Astrocyte of the spinal cord (primary cell): ENCODE data around the gene AKAP6.

Experiments used
- DNase-seq: peaks from one replicate; pipeline ENCODE4 v3.0.0; 2011; ENCODE audit warnings: low read depth, low spot score
- H3K4me3 ChIP-seq: 2 replicates; pipeline ENCODE4 v1.5.1; 2011; ENCODE audit warnings: low read depth, mild to moderate bottlenecking, low read length, moderate library complexity
- in situ Hi-C: cut with HindIII; loops from 2 replicates; pipeline ENCODE4 v1.10.0; 2017; ENCODE audit warnings: low sequenced_read_pairs
- TF ChIP-seq, protein P1 (sequence below): IDR thresholded peaks from 2 replicates; pipeline ENCODE4 v1.5.1; 2012; ENCODE audit warnings: low read depth, mild to moderate bottlenecking, low read length, inconsistent platforms

The AKAP6 gene

DNA sequence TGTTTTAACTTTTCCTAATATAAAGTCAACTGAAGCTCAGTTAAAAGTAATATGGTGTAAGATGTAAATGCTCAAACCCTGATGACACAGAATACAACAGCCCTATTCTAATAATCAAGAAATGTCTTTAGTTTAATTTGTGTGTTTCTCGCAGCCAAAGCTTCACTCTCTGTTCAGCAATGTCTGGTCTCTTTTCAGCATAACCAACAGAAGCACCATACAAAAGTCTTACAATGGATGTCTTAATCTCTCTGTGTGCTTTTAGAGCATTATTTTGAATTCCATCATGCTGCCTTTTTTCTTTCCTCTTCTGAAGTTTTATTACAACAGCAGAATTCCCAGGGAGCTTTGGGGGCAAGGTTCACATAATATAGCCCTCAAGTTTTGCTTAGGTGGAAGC is 399.4 kb downstream of the AKAP6 start:
- no peak for DNase-seq
- in situ Hi-C loops, result no loop called here
- TF ChIP-seq, protein P1, sequence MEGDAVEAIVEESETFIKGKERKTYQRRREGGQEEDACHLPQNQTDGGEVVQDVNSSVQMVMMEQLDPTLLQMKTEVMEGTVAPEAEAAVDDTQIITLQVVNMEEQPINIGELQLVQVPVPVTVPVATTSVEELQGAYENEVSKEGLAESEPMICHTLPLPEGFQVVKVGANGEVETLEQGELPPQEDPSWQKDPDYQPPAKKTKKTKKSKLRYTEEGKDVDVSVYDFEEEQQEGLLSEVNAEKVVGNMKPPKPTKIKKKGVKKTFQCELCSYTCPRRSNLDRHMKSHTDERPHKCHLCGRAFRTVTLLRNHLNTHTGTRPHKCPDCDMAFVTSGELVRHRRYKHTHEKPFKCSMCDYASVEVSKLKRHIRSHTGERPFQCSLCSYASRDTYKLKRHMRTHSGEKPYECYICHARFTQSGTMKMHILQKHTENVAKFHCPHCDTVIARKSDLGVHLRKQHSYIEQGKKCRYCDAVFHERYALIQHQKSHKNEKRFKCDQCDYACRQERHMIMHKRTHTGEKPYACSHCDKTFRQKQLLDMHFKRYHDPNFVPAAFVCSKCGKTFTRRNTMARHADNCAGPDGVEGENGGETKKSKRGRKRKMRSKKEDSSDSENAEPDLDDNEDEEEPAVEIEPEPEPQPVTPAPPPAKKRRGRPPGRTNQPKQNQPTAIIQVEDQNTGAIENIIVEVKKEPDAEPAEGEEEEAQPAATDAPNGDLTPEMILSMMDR, result no peak
- no peak overlapping the region for H3K4me3 ChIP-seq

DNA sequence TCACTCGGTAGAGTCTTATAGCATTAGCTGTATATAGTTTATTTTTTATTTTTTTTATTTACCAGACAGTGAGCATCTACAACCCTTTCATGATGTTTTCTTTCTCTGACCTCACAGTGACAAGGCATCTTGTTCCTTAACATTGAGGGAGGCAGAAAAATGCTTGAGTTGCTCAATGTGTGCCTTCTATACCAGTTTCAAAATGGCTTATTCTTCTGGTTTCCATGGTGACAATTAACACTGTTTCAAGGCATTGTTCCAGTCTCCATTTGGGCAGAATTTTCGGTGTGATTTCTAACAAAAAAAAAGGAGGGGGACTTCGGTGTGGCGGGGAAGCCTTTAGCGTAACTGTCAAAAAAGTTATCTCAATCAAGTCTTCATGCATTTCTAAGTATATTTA is 399.9 kb downstream of the AKAP6 start:
- no peak for DNase-seq
- in situ Hi-C loops, result no loop called here
- TF ChIP-seq, protein P1, result no peak
- H3K4me3 ChIP-seq, result no peak overlapping the region

DNA sequence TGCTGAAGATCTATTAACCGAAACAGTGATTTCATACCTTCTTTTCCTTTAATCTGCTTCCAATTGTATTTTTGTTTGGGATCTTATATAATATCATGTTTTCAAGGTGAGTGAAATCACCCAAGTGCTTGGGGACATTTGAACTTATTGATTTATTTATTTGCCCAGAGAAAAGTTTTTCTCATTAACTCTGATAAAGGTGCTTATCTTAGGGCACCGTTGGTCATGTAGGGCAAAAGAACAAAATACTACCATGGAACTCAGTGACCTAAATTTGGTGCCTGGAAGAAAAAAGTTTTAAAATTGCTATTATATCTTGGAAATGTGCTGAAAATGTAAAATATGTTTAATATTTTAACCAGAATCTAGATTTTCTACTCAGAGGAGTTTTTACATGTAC is 402.2 kb downstream of the AKAP6 start:
- TF ChIP-seq, protein P1, result no peak
- H3K4me3 ChIP-seq, result no peak overlapping the region
- DNase-seq, result no peak
- in situ Hi-C loops, result no loop called here

DNA sequence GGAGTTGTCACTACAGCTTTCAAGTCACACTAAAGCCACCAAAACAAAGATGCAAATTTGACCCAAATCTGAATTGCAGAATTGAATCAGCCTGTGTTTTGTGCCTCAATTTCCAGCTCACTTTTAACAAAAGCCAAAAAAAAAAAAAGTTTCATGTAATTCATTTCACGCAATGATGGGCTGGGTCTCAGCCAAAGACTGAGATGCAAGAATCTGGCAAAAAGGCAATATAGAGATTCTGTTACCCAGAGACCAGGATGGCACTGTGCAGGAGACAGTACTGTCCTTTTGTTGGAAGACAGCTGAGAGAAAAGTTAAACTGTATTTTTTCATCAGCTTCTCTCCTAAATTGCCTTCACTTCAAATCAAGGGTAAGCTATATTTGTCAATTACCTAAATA is 403.9 kb downstream of the AKAP6 start:
- no peak overlapping the region for H3K4me3 ChIP-seq
- TF ChIP-seq, protein P1, result no peak
- no peak for DNase-seq
- in situ Hi-C loops, result no loop called here

DNA sequence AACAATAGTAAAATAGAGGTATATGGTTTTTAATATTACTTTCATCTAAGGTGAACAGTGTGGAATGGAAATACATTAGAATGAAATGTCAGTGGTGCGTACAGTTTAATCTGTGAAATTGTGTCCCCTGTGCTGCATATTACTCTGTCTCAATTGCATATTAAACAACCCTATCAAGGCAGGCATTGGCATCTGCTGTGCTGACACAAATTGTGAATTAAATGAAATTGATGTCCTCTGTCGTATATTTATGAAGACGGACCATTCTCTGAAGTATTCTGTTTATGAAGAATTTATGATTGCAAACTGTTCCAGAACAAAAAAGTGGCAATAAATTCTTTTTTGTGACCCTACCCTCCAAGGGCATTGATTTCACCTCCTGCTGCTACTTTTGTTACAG is 405.2 kb downstream of the AKAP6 start:
- H3K4me3 ChIP-seq, result no peak overlapping the region
- TF ChIP-seq, protein P1, result no peak
- DNase-seq, result no peak
- in situ Hi-C loops, result no loop called here

DNA sequence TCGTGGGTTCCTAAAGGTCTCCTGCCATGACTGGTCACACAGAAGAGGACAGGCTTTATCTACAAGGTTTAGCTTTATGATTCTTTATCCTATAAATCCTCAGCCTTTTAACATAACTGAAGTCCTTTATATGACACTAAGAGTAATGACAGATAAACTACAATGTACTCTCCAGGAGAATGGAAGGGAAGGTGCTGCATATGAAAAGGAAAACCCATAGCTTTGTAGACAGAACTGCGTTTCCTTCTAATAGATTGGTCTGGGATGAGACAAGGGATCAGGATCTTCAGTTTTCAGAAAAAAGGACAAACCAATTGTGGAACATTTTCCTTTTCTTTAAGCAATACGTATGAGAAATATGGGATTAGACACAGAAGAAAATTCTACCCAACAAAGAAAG is 408.5 kb downstream of the AKAP6 start:
- no peak overlapping the region for H3K4me3 ChIP-seq
- in situ Hi-C loops, result no loop called here
- TF ChIP-seq, protein P1, result no peak
- no peak for DNase-seq
